SH-SY5Y (cell line): ENCODE results near the gene ID3.

Experiments
- GATA2 ChIP-seq: IDR thresholded peaks from 2 replicates; pipeline ENCODE4 v1.6.1; 2011; ENCODE audit warnings: mild to moderate bottlenecking, low read depth, low read length
- GATA3 ChIP-seq: IDR thresholded peaks from 2 replicates; pipeline ENCODE4 v1.6.1; 2011; ENCODE audit warnings: low read depth, mild to moderate bottlenecking, low read length, moderate library complexity

- TF ChIP-seq GATA2 (no peak), GATA3 (no peak)
Measured at GRCh38 chr1:23567629-23567995, 8.3 kb upstream of the ID3 start.
